ENCODE results near the gene GBA2.

DNA sequence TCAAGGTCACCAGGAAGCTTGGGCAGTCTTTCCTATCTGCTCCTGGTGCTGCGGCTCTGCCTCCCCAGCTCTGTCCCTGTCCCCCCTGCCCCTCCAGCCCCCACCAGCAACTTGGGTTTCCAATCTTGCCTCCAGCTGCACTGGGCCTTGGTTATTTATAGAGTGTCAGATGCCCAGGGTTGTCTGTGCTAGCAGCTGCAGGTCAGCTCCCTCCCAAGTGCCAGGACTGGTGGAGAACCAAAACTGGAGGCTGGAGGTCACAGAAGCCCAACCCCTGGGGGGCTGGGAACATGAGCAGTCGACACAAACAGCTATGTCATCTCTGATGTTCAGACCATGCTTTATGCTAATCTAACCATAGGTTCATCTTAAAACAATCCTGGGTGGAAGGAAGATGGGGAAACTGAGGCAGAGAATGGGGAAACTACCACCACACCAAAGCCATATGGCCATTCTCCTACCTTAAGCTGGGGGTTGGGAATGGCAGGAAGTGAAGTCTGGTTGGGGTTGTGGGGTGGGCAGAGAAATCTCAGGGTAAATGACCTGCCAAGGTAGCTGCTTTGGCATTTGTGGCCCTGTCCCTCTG, 61.0 kb downstream of the GBA2 start:
- TF ChIP-seq POLR2A (IDR thresholded peaks at IDR 0.05) (no peak), CTCF (IDR thresholded peaks at IDR 0.05) (no peak)
